Sciatic nerve (tissue), 2 donors: ENCODE measurements around the gene FREM1. TPM values are rescaled to one million over a fixed set of nuclear protein-coding genes. Genes with fewer than 3 reads are reported as not detected.

Experiments
- ATAC-seq: fragments of 200-7000 bp; cut with Tn5 transposase; one replicate; pipeline ENCODE4 v1.9.1; 2020; ENCODE audit warnings: mild to moderate bottlenecking, moderate library complexity
- DNase-seq: peaks from one replicate; pipeline ENCODE4 v3.0.0-alpha.2; 2020; ENCODE audit warnings: low spot score
- intact Hi-C: fragments of 100-400 bp; cut with DNase I; formaldehyde crosslinking; loops from one replicate; pipeline ENCODE4 v1.14.2; 2022
- total RNA-seq: library from RNA; stranded (reverse); fragmentation: NEBNext Ultra II Directional; extraction: Animal tissue kit (Norgen Biotek cat#: 25700); gene quantifications from one replicate; pipeline ENCODE4 v1.2.1, GENCODE V29; 2021
- donor health status: DM: no; HTN: no; CAD: no.
- donor health status: DM: no; HTN: no; CAD: no.

FREM1 gene
- total RNA-seq, 1 donor from 2014 or later: 8.3 TPM

GRCh38 chr9:14687042-14687719, 223.0 kb downstream of the FREM1 start:
- DNase-seq (no peak), ATAC-seq (no peak)
- intact Hi-C loops: no loop called here

DNA sequence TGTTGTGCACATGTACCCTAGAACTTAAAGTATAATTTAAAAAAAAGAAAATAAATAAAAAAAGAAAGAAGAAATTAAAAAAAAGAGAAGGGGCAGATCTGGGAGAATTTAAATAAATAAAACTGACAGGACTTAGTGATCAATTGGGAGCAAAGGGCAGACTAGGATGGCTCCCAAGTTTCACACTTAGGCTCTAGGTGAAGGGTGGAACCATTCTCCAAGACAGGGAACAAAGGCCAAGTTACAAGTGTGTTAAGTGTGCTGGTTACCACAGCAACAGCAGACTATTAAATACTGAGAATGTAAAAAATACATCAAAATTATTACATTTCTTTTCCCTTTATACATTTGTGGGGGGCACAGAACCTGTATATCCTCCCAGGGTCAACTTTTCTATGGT, 224.1 kb downstream of the FREM1 start:
- intact Hi-C loops: no loop called here
- no peak for DNase-seq

More for the DNA sequence above, 224.1 kb downstream of the FREM1 start:
- ATAC-seq: no peak

Other genes starting within 250 kb of the FREM1 start
- 16.9 TPM for gene ZDHHC21, start 217.0 kb downstream of the FREM1 start, total RNA-seq
- not detected for gene CER1, start 187.7 kb downstream of the FREM1 start, total RNA-seq